Caco-2 (cell line): ENCODE results near the gene CYP1A1. TPM values are rescaled to one million over a fixed set of nuclear protein-coding genes. Genes with fewer than 3 reads are reported as not detected.

Experiments used
- BruUV-seq: library from RNA; stranded (reverse); fragments of 400-500 nt; replicated peaks from 2 replicates; lab custom pipeline; 2021; lab: Mats Ljungman, UMichigan
- CTCF ChIA-PET: fragments of 300-600 bp; sonication (Branson Sonifier 250); formaldehyde crosslinking; loops from one replicate; lab custom pipeline; 2022; ENCODE audit warnings: antibody characterized with exemption; lab: Charles Lee
- POLR2A ChIA-PET: fragments of 300-600 bp; sonication (Branson Sonifier 250); formaldehyde crosslinking; loops from one replicate; lab custom pipeline; 2022; ENCODE audit warnings: antibody characterized with exemption; lab: Charles Lee
- DNase-seq, 2 experiments: peaks; one replicate each; pipeline versions ENCODE4 v3.0.0 to v3.0.0-alpha.2; 2020 to 2022
- H3K27me3 ChIP-seq: replicated peaks from 2 replicates; pipeline ENCODE4 v1.6.0; 2011; ENCODE audit warnings: low read length; ENCODE audit not compliant: control insufficient read depth, insufficient read depth
- H3K36me3 ChIP-seq: 2 replicates; pipeline ENCODE4 v1.5.1; 2011; ENCODE audit warnings: low read length; ENCODE audit not compliant: control insufficient read depth, insufficient read depth
- H3K4me1 ChIP-seq: fragments of 250-450 bp; sonication (Bioruptor Pico); 2 replicates; pipeline ENCODE4 v1.5.1; 2020; ENCODE audit warnings: mild to moderate bottlenecking
- H3K4me3 ChIP-seq: 2 replicates; pipeline ENCODE4 v1.5.1; 2011; ENCODE audit warnings: low read depth, mild to moderate bottlenecking, control low read depth, low read length
- H3K9me3 ChIP-seq: fragments of 250-450 bp; sonication (Bioruptor Pico); 2 replicates; pipeline ENCODE4 v1.5.1; 2020; ENCODE audit warnings: mild to moderate bottlenecking, moderate library complexity
- H3K27ac Mint-ChIP-seq: one replicate; pipeline ENCODE4 v1.8.0; 2022; ENCODE audit warnings: mixed read lengths; ENCODE audit not compliant: unreplicated experiment
- H3K27me3 Mint-ChIP-seq: one replicate; pipeline ENCODE4 v1.8.0; 2022; ENCODE audit warnings: mixed read lengths; ENCODE audit not compliant: insufficient read depth, unreplicated experiment
- H3K36me3 Mint-ChIP-seq: one replicate; pipeline ENCODE4 v1.8.0; 2022; ENCODE audit warnings: mild to moderate bottlenecking, mixed read lengths; ENCODE audit not compliant: insufficient read depth, unreplicated experiment
- H3K4me1 Mint-ChIP-seq: one replicate; pipeline ENCODE4 v1.8.0; 2022; ENCODE audit warnings: low read depth, mixed read lengths; ENCODE audit not compliant: unreplicated experiment
- H3K4me3 Mint-ChIP-seq: one replicate; pipeline ENCODE4 v1.8.0; 2022; ENCODE audit warnings: mild to moderate bottlenecking, moderate library complexity, mixed read lengths; ENCODE audit not compliant: unreplicated experiment
- H3K9me3 Mint-ChIP-seq: one replicate; pipeline ENCODE4 v1.8.0; 2022; ENCODE audit warnings: mixed read lengths; ENCODE audit not compliant: unreplicated experiment
- intact Hi-C: fragments of 100-400 bp; cut with micrococcal nuclease; formaldehyde crosslinking; loops from one replicate; pipeline ENCODE4 v1.10.0; 2022; ENCODE audit not compliant: unreplicated experiment
- total RNA-seq: library from RNA; stranded (reverse); gene quantifications from 2 replicates; pipeline ENCODE4 v1.2.3, GENCODE V29; 2022
- TF ChIP-seq, protein P1 (sequence below), 2 experiments: fragments of 200-600 bp in 1 of 2; IDR thresholded peaks; 1 replicate in 1 of 2; 2 replicates in 1 of 2; pipeline versions ENCODE4 v1.5.1 to v1.8.0; 2011 to 2022; ENCODE audit warnings: antibody characterized with exemption in 1 of 2, control low read depth in 1 of 2, inconsistent platforms in 1 of 2, low read depth in 1 of 2, low read length in 1 of 2, mild to moderate bottlenecking in 1 of 2, moderate library complexity in 1 of 2; ENCODE audit not compliant: insufficient read depth in 1 of 2, severe bottlenecking in 1 of 2, unreplicated experiment in 1 of 2

Gene CYP1A1
- total RNA-seq, 1 experiment from 2014 or later = 73.8 TPM

DNA sequence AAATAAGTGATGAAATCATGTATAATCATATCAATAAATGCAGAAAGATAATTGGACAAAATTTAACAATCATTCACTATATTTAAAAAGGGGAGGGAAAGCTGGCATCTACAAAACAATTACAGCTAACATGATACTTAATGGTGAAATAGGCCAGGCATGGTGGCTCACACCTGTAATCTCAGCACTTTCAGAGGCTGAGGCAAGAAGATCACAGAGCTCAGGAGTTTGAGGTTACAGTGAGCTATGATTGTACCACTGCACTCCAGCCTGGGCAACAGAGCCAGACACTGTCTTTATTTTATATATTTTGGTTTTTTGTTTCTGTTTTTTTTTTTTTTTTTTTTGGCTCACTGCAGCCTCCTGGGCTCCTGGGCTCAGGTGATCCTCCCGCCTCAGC, 41.6 kb downstream of the CYP1A1 start:
- no peaks in the 10 kb centered on the region for H3K4me1 ChIP-seq
- ChIA-PET CTCF (interaction anchor here (0.7 kb wide), 1 partner anchor 19 kb away, joined by 6 read pairs; no protein-coding TSS in a partner anchor), POLR2A (no interaction called here)
- peaks cover 33% of the 10 kb centered on the region for H3K36me3 Mint-ChIP-seq
- H3K9me3 Mint-ChIP-seq = peaks cover 13% of the 10 kb centered on the region
- no TSS peak for BruUV-seq
- no peak overlapping the region for H3K27ac Mint-ChIP-seq
- intact Hi-C loops = no loop called here
- no peak for DNase-seq
- no peaks in the 10 kb centered on the region for H3K36me3 ChIP-seq
- H3K4me1 Mint-ChIP-seq = no peaks in the 10 kb centered on the region
- no peaks in the 10 kb centered on the region for H3K27me3 Mint-ChIP-seq
- TF ChIP-seq, protein P1, sequence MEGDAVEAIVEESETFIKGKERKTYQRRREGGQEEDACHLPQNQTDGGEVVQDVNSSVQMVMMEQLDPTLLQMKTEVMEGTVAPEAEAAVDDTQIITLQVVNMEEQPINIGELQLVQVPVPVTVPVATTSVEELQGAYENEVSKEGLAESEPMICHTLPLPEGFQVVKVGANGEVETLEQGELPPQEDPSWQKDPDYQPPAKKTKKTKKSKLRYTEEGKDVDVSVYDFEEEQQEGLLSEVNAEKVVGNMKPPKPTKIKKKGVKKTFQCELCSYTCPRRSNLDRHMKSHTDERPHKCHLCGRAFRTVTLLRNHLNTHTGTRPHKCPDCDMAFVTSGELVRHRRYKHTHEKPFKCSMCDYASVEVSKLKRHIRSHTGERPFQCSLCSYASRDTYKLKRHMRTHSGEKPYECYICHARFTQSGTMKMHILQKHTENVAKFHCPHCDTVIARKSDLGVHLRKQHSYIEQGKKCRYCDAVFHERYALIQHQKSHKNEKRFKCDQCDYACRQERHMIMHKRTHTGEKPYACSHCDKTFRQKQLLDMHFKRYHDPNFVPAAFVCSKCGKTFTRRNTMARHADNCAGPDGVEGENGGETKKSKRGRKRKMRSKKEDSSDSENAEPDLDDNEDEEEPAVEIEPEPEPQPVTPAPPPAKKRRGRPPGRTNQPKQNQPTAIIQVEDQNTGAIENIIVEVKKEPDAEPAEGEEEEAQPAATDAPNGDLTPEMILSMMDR (IDR thresholded peaks at IDR 0.05; ENCODE audit: insufficient read depth in 1 of 2, low read depth in 1 of 2, low read length in 1 of 2, severe bottlenecking in 1 of 2, unreplicated experiment in 1 of 2) = no peak
- H3K4me3 Mint-ChIP-seq = no peak overlapping the region
- no peaks in the 10 kb centered on the region for H3K27me3 ChIP-seq
- H3K4me3 ChIP-seq = no peak overlapping the region
- H3K9me3 ChIP-seq = peaks cover 7% of the 10 kb centered on the region

DNA sequence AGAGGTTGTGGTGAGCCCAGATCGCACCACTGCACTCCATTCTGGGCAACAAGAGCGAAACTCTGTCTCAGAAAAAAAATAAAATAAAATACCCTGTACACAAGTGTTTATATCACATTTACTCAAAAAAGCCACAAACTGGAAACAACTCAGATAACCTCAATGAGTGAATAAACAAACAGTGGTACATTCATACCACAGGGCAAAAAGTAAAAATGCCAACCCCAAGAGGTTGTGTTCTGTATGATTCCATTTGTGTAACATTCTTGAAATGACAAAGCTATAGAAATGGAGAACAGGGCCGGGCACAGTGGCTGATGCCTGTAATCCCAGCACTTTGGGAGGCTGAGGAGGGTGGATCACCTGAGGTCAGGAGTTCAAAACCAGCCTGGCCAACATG, 42.4 kb downstream of the CYP1A1 start:
- H3K4me3 Mint-ChIP-seq = no peak overlapping the region
- no peak overlapping the region for H3K27ac Mint-ChIP-seq
- TF ChIP-seq, protein P1 (IDR thresholded peaks at IDR 0.05; ENCODE audit: insufficient read depth in 1 of 2, low read depth in 1 of 2, low read length in 1 of 2, severe bottlenecking in 1 of 2, unreplicated experiment in 1 of 2) = no peak
- POLR2A ChIA-PET = no interaction called here
- no peaks in the 10 kb centered on the region for H3K27me3 ChIP-seq
- no peak for DNase-seq
- intact Hi-C loops = no loop called here
- H3K36me3 Mint-ChIP-seq = peaks cover 33% of the 10 kb centered on the region
- H3K4me3 ChIP-seq = no peak overlapping the region
- no peaks in the 10 kb centered on the region for H3K4me1 Mint-ChIP-seq
- no TSS peak for BruUV-seq
- peaks cover 13% of the 10 kb centered on the region for H3K9me3 Mint-ChIP-seq
- CTCF ChIA-PET = no interaction called here
- H3K9me3 ChIP-seq = peaks cover 7% of the 10 kb centered on the region
- H3K4me1 ChIP-seq = no peaks in the 10 kb centered on the region
- H3K36me3 ChIP-seq = no peaks in the 10 kb centered on the region
- no peaks in the 10 kb centered on the region for H3K27me3 Mint-ChIP-seq

DNA sequence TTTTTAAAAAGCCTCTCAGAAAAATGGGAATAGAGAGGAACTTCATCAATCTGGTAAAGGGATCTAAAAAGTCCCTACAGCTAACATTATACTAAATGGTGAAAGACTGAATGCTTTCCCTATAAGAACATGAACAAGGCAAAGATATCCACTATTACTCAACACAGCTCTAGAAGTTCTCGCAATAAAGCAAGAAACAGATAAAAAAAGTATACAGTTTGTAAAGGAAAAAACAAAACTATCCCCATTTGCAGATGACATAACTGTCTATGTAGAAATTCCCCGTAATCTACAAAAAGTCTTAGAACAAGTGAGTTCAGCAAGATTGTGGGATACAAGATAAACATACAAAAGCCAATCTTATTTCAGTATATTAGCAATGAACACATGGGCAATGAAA, 44.9 kb downstream of the CYP1A1 start:
- intact Hi-C loops = no loop called here
- peaks cover 11% of the 10 kb centered on the region for H3K9me3 Mint-ChIP-seq
- BruUV-seq = no TSS peak

More for the DNA sequence above, 44.9 kb downstream of the CYP1A1 start:
- no peaks in the 10 kb centered on the region for H3K4me1 ChIP-seq
- peaks cover 4% of the 10 kb centered on the region for H3K9me3 ChIP-seq
- H3K4me3 ChIP-seq = no peak overlapping the region
- peaks cover 22% of the 10 kb centered on the region for H3K36me3 Mint-ChIP-seq
- H3K36me3 ChIP-seq = no peaks in the 10 kb centered on the region
- DNase-seq = no peak
- no peaks in the 10 kb centered on the region for H3K27me3 ChIP-seq
- H3K4me1 Mint-ChIP-seq = no peaks in the 10 kb centered on the region
- H3K27me3 Mint-ChIP-seq = no peaks in the 10 kb centered on the region
- H3K4me3 Mint-ChIP-seq = no peak overlapping the region
- CTCF ChIA-PET = no interaction called here
- H3K27ac Mint-ChIP-seq = no peak overlapping the region
- POLR2A ChIA-PET = no interaction called here
- TF ChIP-seq, protein P1 (IDR thresholded peaks at IDR 0.05; ENCODE audit: insufficient read depth in 1 of 2, low read depth in 1 of 2, low read length in 1 of 2, severe bottlenecking in 1 of 2, unreplicated experiment in 1 of 2) = no peak
